Measurements from ENCODE around the gene GMDS.

The GMDS gene

GRCh38 chr6:1593958-1594314, 651.5 kb downstream of the GMDS start:
- no peak for DNase-seq

- DNase-seq = no peak
These were observed 652.0 kb downstream of the GMDS start for GRCh38 chr6:1593286-1593957.

GRCh38 chr6:1592852-1593251, 652.6 kb downstream of the GMDS start:
- DNase-seq = no peak

GRCh38 chr6:1591926-1592325, 653.5 kb downstream of the GMDS start:
- DNase-seq = no peak

GRCh38 chr6:1591243-1591642, 654.2 kb downstream of the GMDS start:
- DNase-seq = no peak

- DNase-seq = no peak
These were observed 654.8 kb downstream of the GMDS start for GRCh38 chr6:1590580-1590979.

- no peak for DNase-seq
These were observed 656.2 kb downstream of the GMDS start for GRCh38 chr6:1589208-1589607.

GRCh38 chr6:1587977-1588376, 657.4 kb downstream of the GMDS start:
- no peak for DNase-seq

GRCh38 chr6:1587546-1587945, 657.9 kb downstream of the GMDS start:
- DNase-seq = no peak

- no peak for DNase-seq
These were observed 658.4 kb downstream of the GMDS start for GRCh38 chr6:1586861-1587450.

- no peak for DNase-seq
These were observed 659.1 kb downstream of the GMDS start for GRCh38 chr6:1586256-1586655.

- DNase-seq = no peak
These were observed 659.7 kb downstream of the GMDS start for GRCh38 chr6:1585669-1586049.

- DNase-seq = no peak
These were observed 660.3 kb downstream of the GMDS start for GRCh38 chr6:1584996-1585668.

GRCh38 chr6:1584146-1584545, 661.3 kb downstream of the GMDS start:
- DNase-seq = no peak

- no peak for DNase-seq
These were observed 664.0 kb downstream of the GMDS start for GRCh38 chr6:1581120-1581991.

GRCh38 chr6:1580585-1580984, 664.8 kb downstream of the GMDS start:
- no peak for DNase-seq

- DNase-seq = no peak
These were observed 665.3 kb downstream of the GMDS start for GRCh38 chr6:1580109-1580508.

GRCh38 chr6:1579096-1579495, 666.3 kb downstream of the GMDS start:
- no peak for DNase-seq

GRCh38 chr6:1577896-1578745, 667.3 kb downstream of the GMDS start:
- no peak for DNase-seq

- no peak for DNase-seq
These were observed 668.2 kb downstream of the GMDS start for GRCh38 chr6:1577146-1577680.

GRCh38 chr6:1576711-1577110, 668.7 kb downstream of the GMDS start:
- DNase-seq = no peak

- no peak for DNase-seq
These were observed 669.2 kb downstream of the GMDS start for GRCh38 chr6:1576166-1576565.

Measured in GDM1 (cell line).